SU-DHL-6 (cell line): ENCODE measurements around the gene HIBCH.

Experiments
- H2AFZ ChIP-seq: fragments of 200-600 bp; sonication (generic); 2 replicates; pipeline ENCODE4 v1.6.1; 2014; ENCODE audit warnings: low read depth, mild to moderate bottlenecking, moderate library complexity, mixed read lengths, antibody characterized with exemption, low read length; ENCODE audit not compliant: severe bottlenecking
- H3F3A ChIP-seq: fragments of 200-600 bp; shearing (Covaris generic); 2 replicates; pipeline ENCODE4 v1.6.0; 2016; ENCODE audit warnings: antibody characterized with exemption, mild to moderate bottlenecking; ENCODE audit not compliant: insufficient read depth
- H3K27ac ChIP-seq: fragments of 200-600 bp; sonication (generic); 2 replicates; pipeline ENCODE4 v1.5.1; 2016; ENCODE audit warnings: low read depth, mild to moderate bottlenecking, low read length, moderate library complexity, mixed read lengths
- H3K27me3 ChIP-seq: fragments of 200-600 bp; sonication (generic), shearing (Covaris generic); 2 replicates; pipeline ENCODE4 v1.6.0; 2014; ENCODE audit warnings: mild to moderate bottlenecking, low read length
- H3K36me3 ChIP-seq: fragments of 200-600 bp; sonication (generic); 2 replicates; pipeline ENCODE4 v1.6.1; 2014; ENCODE audit warnings: mild to moderate bottlenecking, low read length, mixed read lengths
- H3K4me2 ChIP-seq: fragments of 300-600, 200-600 bp; shearing (Covaris generic), sonication (generic); 2 replicates; pipeline ENCODE4 v1.6.0; 2014; ENCODE audit warnings: low read length, low read depth, mild to moderate bottlenecking; ENCODE audit not compliant: poor library complexity, severe bottlenecking
- H3K4me3 ChIP-seq: fragments of 200-600 bp; sonication (generic); 2 replicates; pipeline ENCODE4 v1.5.1; 2014; ENCODE audit warnings: antibody characterized with exemption, low read length, mild to moderate bottlenecking, mixed read lengths; ENCODE audit not compliant: insufficient read depth, poor library complexity, severe bottlenecking
- H3K79me2 ChIP-seq: fragments of 200-600 bp; sonication (generic); 2 replicates; pipeline ENCODE4 v1.6.1; 2014; ENCODE audit warnings: mild to moderate bottlenecking, low read length, moderate library complexity; ENCODE audit not compliant: insufficient read depth
- H3K9ac ChIP-seq: fragments of 200-600 bp; sonication (generic); 2 replicates; pipeline ENCODE4 v1.7.0; 2014; ENCODE audit warnings: mild to moderate bottlenecking, low read length
- H3K9me2 ChIP-seq: fragments of 200-600 bp; sonication (generic); replicated peaks from 2 replicates; pipeline ENCODE4 v1.6.1; 2014; ENCODE audit warnings: low read length; ENCODE audit not compliant: insufficient read depth
- H3K9me3 ChIP-seq: fragments of 200-600 bp; sonication (generic); 2 replicates; pipeline ENCODE4 v1.6.1; 2014; ENCODE audit warnings: low read length, mixed read lengths; ENCODE audit not compliant: insufficient read depth
- H4K20me1 ChIP-seq: fragments of 200-600 bp; sonication (generic); 2 replicates; pipeline ENCODE4 v1.6.1; 2014; ENCODE audit warnings: low read depth, mild to moderate bottlenecking, antibody characterized with exemption, low read length, moderate library complexity, mixed read lengths
- EZH2phosphoT487 ChIP-seq: fragments of 200-600 bp; sonication (generic), shearing (Covaris generic); conservative IDR thresholded peaks from 2 replicates; pipeline ENCODE4 v1.6.1; 2018; ENCODE audit warnings: mild to moderate bottlenecking, antibody characterized with exemption, low read length, moderate library complexity, mixed read lengths
- TF ChIP-seq, protein P1 (sequence below): fragments of 200-600 bp; sonication (generic); IDR thresholded peaks from one replicate; pipeline ENCODE4 v1.5.1; 2017; ENCODE audit warnings: antibody characterized with exemption, mild to moderate bottlenecking, low read length, moderate library complexity; ENCODE audit not compliant: insufficient read depth, poor library complexity, severe bottlenecking

Gene HIBCH

DNA sequence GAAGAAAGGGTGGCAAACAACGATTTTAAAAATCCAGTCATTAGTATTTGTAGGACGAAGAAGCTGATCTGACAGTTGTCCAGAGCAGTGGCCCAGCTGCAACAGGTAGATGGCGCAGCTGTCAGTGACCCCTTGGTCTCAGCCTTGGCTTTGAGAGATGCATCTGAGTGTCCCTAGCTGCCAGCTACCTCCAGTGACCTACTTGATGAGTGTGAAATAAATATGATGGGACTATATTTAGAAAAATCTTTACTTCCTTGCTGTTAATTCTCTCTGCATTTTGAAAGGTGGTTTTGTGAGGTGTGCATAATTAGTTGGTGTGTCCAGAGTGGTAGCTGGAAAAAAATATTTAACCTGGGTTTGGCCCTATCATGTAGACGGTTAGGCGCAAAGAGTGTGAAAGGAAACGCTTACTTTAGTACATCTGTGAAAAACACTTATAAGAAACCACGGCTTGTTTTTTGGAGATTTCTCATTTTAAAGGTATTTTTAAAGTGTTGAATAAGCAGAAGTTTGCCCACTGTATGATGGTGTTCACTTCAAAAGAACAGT lies 24.7 kb upstream of the HIBCH start:
- Histone ChIP-seq H3K36me3 (no peaks in the 10 kb centered on the region), H3F3A (no peaks in the 10 kb centered on the region), H3K27me3 (no peaks in the 10 kb centered on the region), H3K9ac (peak overlapping the region; percentile 27; the same call in 1 of the 2 replicates), H2AFZ (peak overlapping the region; percentile 79), H3K9me2 (no peaks in the 10 kb centered on the region), H4K20me1 (no peaks in the 10 kb centered on the region), H3K4me3 (peak overlapping the region; percentile 39), H3K27ac (no peak overlapping the region), H3K9me3 (no peaks in the 10 kb centered on the region), H3K79me2 (no peaks in the 10 kb centered on the region), H3K4me2 (peak overlapping the region; percentile 59)
- TF ChIP-seq, protein P1, sequence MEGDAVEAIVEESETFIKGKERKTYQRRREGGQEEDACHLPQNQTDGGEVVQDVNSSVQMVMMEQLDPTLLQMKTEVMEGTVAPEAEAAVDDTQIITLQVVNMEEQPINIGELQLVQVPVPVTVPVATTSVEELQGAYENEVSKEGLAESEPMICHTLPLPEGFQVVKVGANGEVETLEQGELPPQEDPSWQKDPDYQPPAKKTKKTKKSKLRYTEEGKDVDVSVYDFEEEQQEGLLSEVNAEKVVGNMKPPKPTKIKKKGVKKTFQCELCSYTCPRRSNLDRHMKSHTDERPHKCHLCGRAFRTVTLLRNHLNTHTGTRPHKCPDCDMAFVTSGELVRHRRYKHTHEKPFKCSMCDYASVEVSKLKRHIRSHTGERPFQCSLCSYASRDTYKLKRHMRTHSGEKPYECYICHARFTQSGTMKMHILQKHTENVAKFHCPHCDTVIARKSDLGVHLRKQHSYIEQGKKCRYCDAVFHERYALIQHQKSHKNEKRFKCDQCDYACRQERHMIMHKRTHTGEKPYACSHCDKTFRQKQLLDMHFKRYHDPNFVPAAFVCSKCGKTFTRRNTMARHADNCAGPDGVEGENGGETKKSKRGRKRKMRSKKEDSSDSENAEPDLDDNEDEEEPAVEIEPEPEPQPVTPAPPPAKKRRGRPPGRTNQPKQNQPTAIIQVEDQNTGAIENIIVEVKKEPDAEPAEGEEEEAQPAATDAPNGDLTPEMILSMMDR: peak; percentile 1
- no peak for TF ChIP-seq EZH2phosphoT487

DNA sequence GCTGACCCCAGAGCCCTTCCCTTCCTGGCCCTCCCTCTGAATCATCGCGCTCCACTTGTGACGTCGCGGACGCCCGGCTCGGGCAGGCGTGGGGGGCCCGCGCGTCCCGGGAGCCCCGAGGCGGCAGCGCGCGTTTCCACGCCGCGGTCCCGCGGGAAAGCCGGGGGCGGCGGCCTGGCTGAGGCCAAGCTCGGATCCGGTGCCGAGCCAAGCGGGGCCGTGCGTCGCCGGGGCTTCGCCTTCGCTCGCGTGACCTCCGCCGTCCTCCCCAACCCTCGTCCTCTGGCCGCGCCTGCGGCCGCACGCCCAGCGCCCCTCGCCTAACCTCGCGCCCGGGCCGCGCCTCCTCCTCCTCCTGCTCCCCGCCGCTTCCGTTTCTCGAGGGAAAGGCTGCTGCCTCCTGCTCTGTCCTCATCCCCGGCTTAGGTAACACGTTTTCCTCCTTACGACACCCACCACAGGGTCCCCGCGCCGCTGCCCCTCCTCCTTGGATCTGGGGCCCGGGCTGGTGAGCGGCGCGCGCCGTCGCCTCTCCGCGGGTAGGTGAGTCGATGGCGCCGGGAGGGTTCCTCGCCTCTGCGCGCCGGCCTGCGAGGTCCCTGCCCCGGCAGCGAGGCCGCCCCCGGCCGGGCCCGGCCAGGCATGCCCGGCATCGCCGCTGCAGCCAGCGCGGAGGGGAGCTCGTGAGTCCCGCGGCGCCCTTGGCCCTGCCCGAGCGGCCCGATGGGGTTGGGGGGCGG lies 24.1 kb upstream of the HIBCH start, which contains the start of gene INPP1:
TSS of gene INPP1 (plus strand) at position 54 of the 740 bp plus-strand sequence. CDS start 16,514 bp downstream, outside the sequence.
- Histone ChIP-seq H3F3A (no peaks in the 10 kb centered on the region), H3K9ac (peak within 1 kb of the TSS; percentile 27; the same call in 1 of the 2 replicates), H3K79me2 (no peaks in the 10 kb centered on the region), H3K4me2 (peak within 1 kb of the TSS; percentile 59), H3K27ac (no peak within 1 kb of the TSS), H2AFZ (peak within 1 kb of the TSS; percentile 79), H3K4me3 (peak within 1 kb of the TSS; percentile 39), H3K36me3 (no peaks in the 10 kb centered on the region), H3K9me2 (no peaks in the 10 kb centered on the region), H3K9me3 (no peaks in the 10 kb centered on the region), H4K20me1 (no peaks in the 10 kb centered on the region), H3K27me3 (no peaks in the 10 kb centered on the region)
- TF ChIP-seq EZH2phosphoT487: no peak
- TF ChIP-seq, protein P1: peak; percentile 21

DNA sequence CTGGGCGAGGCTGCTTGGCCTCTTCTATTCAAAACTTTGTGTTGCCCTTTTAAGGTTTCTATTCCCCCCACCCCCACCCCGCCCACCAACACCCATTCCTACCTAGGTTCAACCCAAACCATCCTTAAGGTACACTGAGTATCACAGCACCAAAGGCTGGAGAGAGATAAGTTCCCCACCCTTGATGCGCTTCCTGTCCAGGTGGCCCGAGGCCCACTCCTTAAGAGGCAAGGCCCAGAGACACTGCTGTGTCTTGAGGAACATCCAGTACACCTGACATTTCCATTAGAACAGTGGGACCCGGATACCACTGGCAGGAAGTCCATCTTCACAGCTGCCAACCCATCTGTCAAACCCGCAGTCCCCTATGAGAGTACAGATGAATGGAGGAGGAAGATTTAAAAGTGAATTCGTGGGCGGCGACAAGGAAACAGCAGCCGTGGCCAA lies 23.5 kb upstream of the HIBCH start:
- no peaks in the 10 kb centered on the region for H3F3A ChIP-seq
- no peak for TF ChIP-seq EZH2phosphoT487
- TF ChIP-seq, protein P1: no peak
- no peaks in the 10 kb centered on the region for H3K9me2 ChIP-seq
- H3K79me2 ChIP-seq: no peaks in the 10 kb centered on the region
- H3K9me3 ChIP-seq: no peaks in the 10 kb centered on the region
- H3K36me3 ChIP-seq: no peaks in the 10 kb centered on the region
- H3K27ac ChIP-seq: no peak overlapping the region
- H3K27me3 ChIP-seq: no peaks in the 10 kb centered on the region
- H3K4me2 ChIP-seq: peak overlapping the region; percentile 59
- H3K9ac ChIP-seq: no peak overlapping the region
- H3K4me3 ChIP-seq: no peak overlapping the region
- H4K20me1 ChIP-seq: no peaks in the 10 kb centered on the region
- no peak overlapping the region for H2AFZ ChIP-seq
